HG03457 (cell line): Measurements from ENCODE around the gene CAPN8.
"Not testable (repeated sequence)": the region's sequence is repeated elsewhere in the genome, so short reads cannot be mapped to it uniquely, and the experiment has no call there.

Experiments used
- ATAC-seq: cut with Tn5 transposase; IDR thresholded peaks from one replicate; pipeline ENCODE4 v1.9.1; 2021; ENCODE audit warnings: moderate number of reproducible peaks; ENCODE audit not compliant: unreplicated experiment

The CAPN8 gene

GRCh38 chr1:223534677-223535076 lies 130.8 kb downstream of the CAPN8 start:
- ATAC-seq = no peak

DNA sequence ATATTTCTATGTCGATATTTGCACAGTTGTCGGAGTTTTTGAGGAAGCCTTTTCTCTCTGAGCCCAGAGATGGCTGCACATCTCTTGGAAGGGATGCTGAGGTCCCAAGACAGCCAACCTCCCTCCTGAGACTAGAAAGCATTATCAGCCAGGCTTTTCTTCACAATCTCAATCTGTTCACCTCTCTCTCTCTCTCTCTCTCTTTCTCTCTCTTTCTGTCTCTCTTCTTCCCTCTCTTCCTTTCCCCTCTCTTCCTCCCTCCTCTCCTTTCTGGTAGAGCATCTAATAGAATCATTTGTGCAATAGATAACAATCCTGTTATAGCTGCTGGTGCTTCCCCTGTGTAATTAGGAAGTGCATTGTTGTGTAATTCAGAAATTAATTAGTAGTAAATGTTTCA lies 131.8 kb downstream of the CAPN8 start:
- no peak for ATAC-seq

- no peak for ATAC-seq
Observed at GRCh38 chr1:223531742-223532341, 133.7 kb downstream of the CAPN8 start.

DNA sequence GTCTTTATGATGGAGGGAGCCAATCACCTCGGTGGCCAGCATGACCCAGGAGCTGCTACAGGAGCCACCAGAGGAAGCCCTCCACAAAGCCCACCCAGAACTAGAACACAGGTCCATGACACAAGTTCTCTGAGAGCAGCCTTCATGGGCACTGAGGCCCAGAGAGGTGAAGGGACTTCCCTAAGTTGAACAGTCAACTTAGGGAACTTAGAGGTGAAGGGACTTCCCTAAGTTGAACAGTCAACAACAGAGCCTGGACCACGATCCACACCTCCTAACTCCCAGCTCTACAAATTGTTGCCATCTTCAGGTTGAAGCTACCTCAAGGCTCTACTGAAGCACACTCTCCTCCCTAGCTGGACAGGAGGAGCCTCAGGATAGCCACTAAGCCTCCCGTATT lies 139.5 kb downstream of the CAPN8 start:
- ATAC-seq = peak; percentile 48

DNA sequence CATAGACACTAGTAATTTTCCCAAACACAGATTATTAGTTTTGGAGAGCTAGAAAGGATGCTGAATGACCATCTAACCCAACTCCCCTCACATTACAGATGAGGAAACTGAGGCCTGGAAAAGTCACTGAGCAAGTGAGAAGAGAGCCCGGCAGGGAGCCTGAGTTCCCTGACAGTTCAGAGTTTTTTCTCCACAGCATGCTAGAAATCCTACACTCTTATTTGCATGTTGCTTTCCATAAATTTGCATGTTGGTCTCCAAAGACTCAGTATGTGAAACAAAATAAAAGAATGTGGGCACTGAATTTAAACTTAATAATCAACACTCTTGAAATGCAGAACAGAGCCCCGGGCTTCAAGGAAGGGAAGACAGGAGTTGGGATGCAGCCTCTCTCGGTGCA lies 140.0 kb downstream of the CAPN8 start:
- no peak for ATAC-seq

GRCh38 chr1:223524930-223525451 lies 140.5 kb downstream of the CAPN8 start:
- ATAC-seq = no peak

- no peak for ATAC-seq
Observed at GRCh38 chr1:223521150-223521549, 144.4 kb downstream of the CAPN8 start.

- no peak for ATAC-seq
Observed at GRCh38 chr1:223520200-223520599, 145.3 kb downstream of the CAPN8 start.

DNA sequence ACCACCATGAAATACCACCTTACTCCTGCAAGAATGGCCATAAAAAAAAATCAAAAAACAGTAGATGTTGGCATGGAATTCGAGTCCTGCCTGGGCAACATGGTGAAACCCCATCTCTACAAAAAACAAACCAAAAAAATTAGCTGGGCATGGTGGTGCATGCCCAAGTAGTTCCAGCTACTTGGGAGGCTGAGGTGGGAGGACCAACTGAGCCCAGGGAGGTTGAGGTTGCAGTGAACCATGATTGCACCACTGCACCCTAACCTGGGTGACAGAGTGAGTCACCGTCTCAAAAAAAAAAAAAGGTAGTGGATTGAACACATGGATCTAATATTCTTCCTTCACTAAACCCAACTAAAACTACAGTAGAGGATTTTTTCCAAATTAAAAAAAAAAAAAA lies 146.4 kb downstream of the CAPN8 start:
- no peak for ATAC-seq

DNA sequence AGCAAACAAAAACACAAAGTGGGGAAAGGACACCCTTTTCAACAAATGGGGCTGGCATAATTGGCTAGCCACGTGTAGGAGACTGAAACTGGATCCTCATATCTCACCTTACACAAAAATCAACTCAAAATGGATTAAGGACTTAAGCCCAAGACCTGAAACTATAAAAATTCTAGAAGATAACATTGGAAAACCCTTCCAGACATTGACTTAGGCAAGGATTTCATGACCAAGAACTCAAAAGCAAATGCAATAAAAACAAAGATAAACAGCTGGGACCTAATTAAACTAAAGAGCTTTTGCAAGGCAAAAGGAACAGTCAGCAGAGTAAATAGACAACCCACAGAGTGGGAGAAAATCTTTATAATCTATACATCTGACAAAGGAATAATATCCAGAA lies 146.9 kb downstream of the CAPN8 start:
- not testable (repeated sequence) for ATAC-seq

DNA sequence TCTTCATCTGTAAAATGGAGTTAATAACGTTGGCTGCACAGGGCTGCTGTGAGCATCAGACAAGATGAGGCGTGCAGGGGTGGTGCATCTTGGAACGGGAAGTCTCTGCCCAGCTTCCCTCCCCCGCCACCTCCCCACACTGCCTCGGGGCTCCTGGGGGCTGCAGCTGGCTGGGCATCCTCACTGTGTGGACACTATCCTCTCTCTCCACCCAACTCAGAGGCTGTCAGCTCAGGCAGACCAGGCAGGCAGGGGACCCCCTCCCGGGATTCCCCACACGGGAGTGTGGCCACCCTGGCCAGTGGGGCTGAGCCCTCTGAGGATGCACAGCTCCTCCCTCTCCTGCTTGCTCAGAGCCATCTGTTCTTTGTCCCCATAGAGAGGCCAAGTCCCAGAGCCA lies 149.6 kb downstream of the CAPN8 start:
- ATAC-seq = no peak

GRCh38 chr1:223515421-223515820 lies 150.1 kb downstream of the CAPN8 start:
- ATAC-seq = no peak

DNA sequence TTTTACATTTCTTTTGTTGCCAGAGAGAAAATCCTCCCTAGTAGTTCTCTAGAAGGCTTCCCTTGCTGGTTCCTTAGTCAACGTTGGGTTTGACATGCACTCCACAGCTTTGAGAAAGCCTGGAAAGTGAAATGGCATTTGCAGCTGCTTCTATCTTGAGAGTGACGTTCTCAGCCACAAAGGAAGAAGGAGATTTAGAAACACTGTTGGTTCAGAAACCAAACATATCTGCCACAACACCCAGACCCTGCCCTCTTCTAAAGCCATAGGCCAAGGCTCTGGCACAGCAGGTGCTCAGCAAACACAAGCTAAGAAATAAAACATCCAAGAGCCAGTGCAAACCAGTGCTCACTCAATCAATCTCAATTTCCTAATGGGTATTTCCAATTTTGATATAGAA lies 150.9 kb downstream of the CAPN8 start:
- ATAC-seq = no peak

DNA sequence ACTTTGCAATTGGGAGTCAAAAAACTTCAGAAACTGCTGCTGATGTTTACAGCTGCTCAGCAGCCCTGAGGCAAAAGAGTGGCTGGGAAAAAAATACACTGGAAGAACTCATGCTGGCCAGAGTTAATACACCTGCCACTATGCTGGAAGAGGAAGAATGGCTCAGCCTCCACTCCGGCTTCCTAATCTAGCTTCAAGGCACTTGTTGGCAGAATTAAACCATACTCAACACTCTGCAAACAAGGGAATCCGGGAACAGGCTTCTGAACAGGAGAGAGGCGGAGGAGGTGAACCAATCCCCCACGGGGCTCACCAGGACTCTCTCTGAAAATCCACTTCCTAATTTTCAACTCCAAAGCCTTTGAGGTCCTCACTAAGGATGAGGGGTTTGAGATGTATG lies 152.2 kb downstream of the CAPN8 start:
- no peak for ATAC-seq

DNA sequence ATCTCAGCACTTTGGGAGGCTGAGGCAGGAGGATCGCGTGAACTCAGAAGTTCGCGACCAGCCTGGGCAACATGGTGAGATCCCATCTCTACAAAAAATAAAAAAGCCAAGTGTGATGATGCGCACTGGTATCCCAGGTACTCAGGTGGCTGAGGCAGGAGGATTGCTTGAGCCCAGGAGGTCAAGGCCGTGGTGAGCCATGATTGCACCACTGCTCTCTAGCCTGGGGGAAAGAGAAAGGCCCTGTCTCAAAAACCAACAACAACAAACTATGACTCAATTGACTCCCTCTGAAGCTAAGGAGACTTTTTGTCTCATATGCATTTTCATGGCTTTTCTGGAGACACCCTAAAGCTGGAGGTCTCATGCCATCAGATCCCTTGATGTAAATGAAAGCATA lies 153.4 kb downstream of the CAPN8 start:
- no peak for ATAC-seq

DNA sequence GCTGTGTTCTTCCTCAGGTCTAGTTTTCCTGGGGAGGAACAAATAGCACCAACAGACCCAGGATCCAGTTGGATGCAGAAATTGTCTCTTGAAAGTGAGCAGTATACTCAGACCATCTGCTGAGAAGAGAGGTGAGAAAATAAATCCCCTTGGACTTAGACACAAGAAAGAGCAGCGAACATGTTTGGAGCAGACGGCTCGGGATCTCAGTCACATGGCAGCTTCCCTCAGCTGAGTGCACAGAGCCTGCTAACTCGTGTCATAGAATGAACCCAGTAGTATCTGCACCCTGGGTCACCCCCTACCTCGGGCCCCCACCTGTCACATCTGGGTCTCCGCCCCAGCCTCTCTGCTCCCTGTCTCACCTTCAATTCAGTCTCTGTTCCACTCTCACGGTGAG lies 156.7 kb downstream of the CAPN8 start:
- ATAC-seq = no peak

DNA sequence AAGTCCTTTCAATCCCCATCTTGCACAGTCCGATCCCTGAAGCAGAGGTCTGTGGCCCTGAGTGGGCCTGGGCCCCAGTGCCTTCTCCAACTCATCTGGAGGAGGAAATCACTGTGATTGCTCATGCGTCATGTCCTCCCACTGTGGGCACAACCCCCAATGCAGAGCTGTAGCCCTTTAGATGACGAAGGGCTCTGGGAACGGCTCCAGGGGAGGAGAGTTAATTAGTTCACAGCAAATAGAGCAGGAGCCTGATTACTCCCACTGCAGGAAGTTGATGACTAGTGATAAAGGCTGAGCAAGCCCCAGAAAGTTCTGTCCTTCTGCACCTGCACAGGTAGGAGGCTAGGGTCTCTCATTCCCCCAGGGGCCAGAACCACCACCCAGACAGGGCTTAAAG lies 160.8 kb downstream of the CAPN8 start:
- no peak for ATAC-seq

- no peak for ATAC-seq
Observed at GRCh38 chr1:223503348-223503747, 162.2 kb downstream of the CAPN8 start.

- no peak for ATAC-seq
Observed at GRCh38 chr1:223500560-223501425, 164.7 kb downstream of the CAPN8 start.

DNA sequence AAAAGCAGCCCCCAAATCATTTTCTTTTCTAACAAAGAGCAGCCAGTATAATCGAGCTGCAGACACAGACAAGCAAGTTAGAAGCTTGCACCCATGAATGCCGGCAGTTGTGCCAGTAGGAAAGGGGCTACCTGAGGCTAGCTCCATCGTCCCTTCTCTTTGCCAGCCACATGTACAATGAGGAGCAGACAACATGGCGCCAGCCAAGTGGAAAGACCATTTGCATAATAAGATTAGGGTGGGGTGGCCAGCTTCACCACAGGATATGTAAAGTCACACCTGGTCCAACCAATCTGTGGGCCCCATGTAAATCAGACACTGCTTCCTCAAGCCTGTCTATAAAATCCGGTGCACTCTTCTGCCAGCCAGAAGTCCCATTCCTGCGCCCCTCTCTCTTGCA lies 168.6 kb downstream of the CAPN8 start:
- no peak for ATAC-seq

DNA sequence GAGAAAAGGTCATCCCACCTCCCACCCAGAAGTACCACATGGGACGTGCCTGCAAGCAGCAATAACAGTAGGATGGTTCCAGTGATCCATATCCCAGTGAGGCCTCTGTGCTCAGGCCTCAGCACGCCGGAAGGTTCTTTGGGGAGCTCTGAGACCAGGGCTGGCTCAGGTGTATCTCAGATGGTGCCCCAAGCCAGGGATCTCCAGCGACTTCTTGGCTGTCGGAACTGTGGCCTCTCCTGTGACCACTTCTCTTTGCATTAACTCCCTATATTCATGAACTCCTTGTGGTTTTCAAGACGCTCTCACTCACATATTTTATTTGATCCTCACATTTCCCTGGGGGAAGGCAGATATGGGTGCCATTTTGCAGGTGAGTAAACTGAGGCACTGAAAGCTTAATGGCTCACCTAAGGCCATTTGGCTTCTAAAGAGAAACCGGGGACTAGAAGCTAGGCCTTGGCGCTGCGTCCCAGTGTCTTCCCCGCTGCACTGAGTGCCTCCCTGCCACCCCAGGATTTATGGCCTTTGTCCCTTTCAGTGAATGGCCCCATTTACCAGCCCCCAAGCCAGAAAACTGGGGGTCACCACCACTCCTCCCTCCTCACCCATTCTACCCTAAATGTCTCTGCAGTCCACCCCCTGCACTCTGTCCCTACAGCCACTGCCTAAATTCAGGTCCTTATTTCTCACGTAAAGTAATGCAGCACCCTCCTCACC lies 170.4 kb downstream of the CAPN8 start:
- ATAC-seq = no peak

DNA sequence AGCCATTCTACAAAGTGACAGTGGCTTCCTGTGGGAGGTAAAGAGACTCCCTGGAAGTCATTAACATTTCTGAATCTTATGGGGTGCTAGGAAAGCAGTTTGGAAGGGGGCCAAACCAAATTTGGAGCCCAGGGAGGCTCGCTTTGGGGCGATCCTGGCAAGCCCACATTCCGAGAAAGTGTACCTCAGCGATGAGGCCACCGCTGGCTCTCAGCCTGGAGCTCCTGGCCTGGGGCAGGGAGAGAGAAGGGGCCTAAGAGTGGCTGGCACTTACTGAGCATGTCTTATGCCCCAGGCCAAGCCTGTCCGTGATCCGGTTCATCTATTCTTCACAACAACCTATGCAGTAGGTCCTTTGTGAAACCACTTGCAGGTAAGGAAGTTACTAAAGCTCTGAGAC lies 173.5 kb downstream of the CAPN8 start:
- ATAC-seq = no peak
